CMK (cell line): ENCODE results near the gene DZIP1L.

Experiments used
- DNase-seq: peaks from one replicate; pipeline ENCODE4 v3.0.0-alpha.2; 2010; ENCODE audit warnings: low read depth

DZIP1L gene

DNA sequence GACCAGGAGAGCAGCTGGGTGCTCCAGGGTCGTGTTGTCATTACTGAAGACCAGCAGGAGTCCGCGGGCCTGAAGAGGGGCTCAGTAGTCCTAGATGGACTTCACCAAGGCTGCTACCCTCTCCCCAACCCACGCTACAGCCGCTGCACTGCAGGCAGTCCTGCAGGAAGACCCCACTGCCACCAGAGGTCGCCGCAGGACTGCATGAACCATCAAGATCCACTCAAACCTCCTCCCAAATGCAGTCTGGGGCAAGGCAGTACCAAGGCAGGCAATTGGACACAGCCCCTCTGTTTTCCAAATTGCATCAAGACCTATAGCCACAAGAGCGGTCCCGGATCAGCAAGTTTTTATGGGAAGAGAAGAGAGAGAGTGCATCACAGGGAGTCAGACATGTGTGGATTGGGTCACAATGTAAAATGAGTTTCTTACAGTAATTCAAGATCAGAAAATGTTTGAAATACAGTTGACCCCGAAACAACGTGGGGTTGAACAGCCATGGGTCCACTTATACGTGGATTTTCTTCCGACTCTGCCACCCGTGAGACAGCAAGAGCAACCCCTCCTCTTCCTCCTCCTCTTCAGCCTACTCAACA, 46.7 kb downstream of the DZIP1L start:
- peak; percentile 48 for DNase-seq

DNA sequence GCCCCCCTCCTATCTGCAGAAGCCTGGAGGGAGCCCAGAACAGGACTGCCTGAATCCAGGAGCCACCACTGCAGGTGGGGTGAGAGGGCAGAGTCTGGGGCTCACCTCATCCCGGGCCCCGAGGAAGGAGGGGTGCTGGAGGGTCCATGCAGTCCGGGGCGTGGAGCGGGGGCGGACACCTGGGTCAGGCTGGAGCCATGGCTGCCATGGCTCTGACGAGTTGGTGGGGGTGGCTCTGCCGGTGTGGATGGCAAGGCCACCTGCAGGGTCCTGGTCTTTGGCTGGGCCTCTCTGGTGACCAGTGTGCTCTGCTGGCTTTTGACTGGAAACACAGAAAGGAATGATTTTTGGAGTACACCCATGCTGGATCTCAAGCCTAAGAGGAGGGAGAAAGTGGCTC, 47.4 kb downstream of the DZIP1L start:
- DNase-seq: no peak

DNA sequence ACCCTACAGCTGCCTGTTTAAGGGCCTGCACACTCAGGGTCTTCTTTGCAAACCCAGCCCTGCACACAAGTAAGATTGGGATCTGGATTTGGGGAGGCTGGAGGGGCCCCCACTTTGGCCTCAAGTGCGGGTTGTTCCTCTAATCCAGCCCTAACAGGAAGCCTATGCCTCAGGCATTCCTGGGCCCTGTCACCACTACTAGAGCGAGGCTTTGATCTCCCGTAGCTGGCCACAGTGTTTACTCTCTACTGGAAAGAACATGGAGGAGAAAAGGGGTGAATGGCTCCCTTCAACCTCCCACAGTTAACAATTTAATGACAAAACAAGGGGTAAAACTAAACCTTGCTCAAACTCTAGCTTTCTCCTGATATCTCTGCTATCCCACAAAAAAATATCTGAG, 48.4 kb downstream of the DZIP1L start:
- DNase-seq: no peak

DNA sequence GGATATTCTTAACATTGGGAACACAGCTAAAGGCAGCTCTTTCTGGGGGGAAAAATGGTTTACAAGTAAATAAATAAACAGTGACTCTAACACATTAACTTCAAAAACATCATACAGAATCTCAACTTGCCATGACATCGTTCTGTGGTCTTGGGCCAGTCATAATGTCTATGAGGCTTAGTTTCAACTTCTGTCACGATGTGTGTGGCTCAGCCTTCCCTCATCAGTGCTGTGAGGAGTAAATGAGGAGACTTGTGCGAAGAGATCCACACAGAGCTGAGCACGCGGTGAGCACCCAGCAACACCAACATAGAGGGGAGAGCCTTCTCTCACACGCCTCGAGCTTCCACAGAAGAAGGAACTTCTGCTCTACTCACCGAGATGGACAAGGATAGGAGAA, 49.0 kb downstream of the DZIP1L start:
- no peak for DNase-seq

DNA sequence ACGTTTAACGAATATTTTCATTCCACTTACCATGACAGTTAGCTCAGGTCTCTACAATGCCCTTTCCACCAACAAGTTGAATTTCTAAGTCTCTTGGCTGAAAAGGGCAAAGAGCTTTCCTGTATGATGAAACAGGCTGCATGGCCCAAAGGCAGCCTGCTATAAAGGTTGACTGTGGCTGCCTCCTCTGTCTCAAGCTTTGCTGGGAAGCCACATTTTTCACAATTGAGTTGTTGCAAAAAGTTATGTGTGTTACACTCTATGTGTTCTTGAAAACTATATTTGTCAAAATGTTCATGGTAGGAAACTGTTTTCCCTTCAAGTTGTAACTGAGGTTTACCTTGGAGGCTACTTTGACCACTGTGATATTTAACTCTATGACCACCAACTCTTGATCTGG, 49.5 kb downstream of the DZIP1L start:
- no peak for DNase-seq

DNA sequence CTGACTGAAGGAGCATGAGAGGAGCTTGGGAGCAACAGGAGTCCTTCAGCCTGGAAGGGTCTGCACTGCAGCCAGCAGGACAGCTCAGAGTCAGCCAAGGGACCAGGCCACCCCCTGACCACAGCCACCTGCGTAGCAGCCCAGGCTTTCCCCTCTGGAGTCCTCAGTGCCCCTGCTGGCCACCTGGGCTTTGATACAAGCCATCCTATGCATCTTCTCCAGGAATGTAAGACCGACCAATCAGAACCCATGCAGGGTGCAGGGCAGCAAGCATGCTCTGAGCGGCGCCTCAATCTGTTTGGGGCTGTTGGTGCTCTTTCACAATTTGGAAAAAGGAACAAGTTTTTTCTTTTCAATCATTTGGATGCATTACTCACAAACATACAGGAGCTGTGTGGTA, 52.0 kb downstream of the DZIP1L start:
- no peak for DNase-seq

DNA sequence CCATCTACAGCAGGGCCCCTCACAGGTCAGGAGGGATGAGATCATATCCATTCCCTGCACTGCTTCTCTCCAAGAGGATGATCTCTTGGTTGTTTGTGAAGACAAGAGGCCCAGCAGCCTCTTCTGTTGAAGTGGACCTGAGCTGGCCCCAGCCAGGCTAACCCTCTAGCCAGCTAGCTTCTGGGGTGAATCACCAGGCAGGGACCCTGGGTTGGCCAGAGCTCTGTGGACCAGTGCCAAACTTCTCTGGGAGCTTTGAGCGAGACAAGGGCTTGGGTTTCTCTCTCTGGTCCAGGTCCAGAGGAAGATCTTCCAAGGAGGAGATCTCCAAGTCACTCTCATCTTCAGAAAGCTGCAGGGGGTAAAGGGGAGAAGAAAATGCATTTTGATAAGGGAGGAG, 52.8 kb downstream of the DZIP1L start:
- DNase-seq: no peak

DNA sequence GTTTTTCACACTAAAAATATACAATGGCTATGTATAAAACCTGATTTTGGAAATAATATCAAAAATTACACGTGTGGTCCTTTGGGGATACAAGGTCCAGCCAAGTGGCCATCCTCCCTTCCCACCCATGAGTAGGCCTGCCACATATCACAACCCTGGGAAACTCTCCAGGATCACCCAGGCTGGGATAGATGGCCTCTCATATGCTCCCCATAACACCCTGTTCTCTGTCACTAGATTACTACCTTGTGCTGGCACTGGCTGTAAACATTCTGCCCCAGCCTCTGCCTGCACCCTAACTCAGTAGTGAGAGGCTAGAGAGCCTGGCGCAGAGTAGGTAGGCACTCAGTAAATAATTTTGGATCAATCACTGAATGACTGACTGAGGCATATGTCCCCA, 53.4 kb downstream of the DZIP1L start:
- no peak for DNase-seq

DNA sequence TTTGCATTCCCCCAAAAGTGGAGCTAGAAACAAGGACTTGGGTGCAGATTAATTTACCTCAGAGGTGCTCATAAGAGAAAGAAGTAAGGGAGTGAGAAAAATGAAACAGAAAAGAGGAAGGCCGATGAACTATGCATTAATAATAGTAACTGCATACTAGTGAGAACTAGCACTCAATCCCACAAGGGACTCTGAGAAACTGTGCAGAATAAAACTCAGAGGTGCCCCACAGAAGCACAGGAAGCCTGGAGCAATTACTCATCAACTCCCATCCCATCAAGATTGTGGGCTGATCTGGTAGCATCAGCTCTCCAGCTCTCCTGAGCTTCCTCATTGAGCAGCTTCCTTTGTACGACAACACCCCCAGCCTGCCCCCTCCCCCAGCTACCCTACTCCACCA, 54.6 kb downstream of the DZIP1L start:
- no peak for DNase-seq

DNA sequence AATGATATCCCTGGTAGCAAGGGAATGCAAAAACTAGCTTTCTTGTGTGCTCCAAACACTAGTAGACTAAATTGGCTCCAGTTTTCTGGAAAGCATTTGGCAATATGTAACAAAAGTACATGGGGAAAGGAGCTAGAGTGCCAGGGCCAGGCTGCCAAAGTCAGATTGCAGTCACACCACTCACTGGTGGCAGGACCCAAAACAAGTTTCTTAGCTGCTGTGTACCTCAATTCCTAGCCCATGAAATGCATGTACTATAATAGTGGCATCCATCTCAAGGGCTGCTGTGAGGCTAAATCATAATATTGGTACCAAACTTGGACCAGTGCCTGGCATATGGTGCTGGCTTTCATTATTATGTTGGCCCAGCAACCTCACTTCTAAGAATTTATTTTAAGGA, 56.1 kb downstream of the DZIP1L start:
- DNase-seq: no peak

DNA sequence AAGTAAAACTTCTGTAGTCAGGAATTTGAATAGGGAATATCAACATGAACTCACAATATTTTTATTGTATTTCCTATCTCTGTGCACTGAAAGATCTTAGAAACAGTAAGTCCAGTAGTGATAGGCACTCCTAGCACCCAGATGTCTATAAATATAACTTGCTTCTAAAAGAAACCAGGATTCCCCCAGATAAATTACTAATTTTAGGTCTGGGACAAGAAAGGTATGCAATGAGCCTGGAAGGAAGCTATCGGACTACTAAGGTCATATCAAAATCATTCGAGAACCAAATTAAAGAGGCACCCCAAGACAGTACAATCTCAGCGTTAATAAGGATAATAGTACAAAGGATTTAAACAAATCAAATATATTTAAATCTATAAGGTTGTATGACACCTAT, 58.0 kb downstream of the DZIP1L start:
- DNase-seq: no peak

DNA sequence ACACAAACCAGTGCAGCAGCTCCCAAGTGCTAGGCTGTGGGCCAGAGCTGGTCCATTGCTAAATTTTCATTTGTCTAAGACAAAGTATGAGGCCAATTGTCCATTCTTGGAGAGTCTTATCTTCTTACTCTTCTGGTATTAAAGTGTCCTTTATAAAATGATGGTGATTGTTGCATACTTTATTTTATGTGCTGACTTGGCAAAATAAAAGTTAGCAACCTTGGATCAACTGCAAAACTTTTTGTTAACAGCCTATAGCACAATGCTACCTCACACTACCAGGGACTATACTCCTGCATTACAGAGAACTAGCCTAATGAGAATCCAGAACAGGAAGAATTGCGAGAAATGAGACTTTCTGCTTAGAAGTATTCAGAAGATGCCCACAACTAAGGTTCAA, 61.4 kb downstream of the DZIP1L start:
- DNase-seq: no peak

DNA sequence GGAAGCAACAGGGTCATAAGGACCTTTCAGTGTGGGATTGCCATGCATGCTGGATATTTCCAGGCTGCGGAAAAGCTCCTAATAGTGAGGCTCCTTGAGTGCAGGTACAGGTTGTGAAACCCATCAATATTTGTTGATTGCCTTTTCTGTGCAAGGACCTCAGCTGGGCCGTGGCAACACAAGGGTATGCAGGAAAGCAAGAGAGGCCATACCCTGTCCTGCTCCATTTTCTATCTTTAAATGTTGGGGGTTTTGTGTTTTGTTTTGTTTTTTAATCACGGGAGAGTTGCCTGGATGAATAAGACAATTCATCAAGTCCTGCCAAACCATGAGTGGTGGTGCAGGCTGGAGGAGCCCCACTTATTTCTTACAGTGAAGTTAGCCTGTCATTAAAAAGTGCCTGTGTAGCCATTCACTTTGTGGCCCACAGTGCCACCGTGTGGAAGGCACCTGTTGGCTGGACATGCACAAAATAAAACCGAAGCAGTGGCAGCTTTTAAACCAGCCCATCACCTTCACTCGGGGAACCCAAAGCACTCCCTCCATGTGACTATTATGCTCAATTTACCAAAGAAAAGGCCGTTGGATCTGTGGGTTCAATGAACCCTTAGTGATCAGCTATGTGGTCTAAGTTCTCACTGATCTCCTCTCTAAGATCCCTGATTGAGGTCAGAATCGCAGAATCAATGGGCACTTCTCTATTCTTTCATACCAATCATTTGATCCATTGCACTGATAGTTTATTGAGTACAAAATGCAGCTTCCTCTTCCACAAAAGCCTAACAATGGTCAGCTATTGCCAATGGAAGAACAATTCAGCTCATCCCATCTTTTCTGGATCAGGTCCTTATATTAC, 63.2 kb downstream of the DZIP1L start:
- no peak for DNase-seq

DNA sequence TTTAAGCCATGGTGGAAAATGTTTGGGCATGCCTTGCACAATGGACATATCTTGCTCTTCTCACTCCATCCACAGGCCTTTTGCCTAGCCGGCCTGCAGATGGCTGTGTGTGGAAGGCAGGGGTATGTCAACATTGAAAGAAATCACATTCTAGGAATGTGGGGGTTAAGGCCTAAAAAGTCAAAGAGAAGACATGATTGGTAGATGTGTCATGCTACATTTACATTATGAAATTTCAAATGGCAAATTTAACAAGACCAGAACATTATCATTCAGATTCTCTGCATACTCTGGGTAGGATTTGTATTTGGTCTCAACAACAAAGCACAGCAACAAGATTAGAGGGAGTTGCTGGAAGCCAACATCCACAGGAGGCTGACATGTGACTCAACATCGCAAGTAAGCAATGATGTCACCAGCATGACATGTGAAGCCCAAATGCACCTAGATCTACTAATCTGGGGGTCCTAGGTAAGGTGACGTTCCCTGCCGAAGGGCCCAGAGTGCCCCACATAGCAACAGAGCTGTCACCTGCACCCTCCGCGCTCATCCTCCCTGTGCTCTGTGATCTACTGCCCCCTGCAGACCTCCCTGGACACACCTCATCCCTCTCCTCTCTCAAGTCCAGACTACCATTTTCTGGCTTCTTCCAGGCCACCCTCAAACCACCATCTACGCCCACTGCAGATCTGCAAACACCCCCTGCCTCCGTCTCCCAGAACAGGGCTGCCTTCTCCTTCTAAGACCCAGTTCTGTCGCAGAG, 66.1 kb downstream of the DZIP1L start:
- no peak for DNase-seq

DNA sequence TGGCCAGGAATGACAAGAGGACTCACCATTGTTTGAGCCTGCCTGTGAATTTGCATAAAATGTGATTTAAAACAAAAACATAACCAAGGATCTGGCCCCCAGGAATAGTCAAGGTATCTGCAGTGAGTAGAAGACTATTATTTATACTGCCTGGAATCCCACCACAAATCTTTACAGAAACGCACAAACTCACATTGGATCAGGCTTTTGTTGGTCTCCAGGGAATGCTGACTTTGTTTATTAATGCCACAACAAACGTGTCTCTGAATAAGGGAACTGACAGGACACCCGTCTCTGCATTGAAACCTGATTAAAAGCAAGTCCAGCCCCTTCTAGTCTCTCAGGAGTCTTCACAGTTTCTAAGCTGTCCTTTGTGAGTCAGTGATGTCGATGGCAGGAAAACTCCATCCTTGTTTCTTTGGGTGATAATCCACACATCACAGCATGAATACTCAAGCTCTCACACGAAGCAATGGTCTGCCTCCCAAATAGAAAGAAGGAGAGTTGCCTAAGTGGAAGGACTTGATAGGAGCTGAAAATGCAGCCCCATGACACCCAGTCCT, 67.7 kb downstream of the DZIP1L start:
- no peak for DNase-seq

DNA sequence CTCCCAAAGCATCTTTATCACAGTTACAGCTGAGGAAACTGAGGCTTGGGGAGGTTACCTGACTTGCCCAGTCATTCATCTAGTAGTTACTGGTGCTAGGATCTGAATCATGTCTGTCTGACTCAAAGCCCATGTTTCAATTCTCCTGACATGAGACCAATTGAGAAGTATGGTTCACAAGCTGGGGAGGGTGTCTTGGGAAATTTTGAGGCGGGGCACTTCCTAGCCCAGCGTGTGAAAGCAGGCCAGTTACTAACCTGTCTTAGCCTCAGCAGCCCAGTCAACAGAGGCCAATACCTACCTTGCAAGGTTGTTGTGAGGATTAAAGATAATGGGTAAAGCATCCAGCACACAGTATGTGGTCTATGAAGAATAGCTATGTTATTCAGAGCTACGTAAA, 68.5 kb downstream of the DZIP1L start:
- DNase-seq: no peak

DNA sequence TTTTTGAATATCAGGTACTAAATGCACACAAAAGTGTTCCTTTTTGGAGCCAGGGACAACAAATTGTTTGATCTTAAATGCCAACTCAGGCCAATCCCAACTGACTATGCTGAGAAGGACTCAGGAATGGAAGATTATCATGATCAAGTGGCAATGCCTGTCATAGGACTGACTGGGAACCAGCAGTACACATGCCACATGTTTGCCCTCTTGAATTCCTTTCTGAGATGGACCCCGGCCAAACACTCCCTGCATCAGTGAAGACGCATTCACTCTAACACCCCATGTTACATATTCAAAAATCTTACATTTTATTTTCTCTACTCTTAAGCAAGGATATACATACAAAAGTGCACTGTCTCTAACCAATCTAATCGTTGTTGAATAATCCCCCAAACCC, 69.3 kb downstream of the DZIP1L start:
- no peak for DNase-seq

DNA sequence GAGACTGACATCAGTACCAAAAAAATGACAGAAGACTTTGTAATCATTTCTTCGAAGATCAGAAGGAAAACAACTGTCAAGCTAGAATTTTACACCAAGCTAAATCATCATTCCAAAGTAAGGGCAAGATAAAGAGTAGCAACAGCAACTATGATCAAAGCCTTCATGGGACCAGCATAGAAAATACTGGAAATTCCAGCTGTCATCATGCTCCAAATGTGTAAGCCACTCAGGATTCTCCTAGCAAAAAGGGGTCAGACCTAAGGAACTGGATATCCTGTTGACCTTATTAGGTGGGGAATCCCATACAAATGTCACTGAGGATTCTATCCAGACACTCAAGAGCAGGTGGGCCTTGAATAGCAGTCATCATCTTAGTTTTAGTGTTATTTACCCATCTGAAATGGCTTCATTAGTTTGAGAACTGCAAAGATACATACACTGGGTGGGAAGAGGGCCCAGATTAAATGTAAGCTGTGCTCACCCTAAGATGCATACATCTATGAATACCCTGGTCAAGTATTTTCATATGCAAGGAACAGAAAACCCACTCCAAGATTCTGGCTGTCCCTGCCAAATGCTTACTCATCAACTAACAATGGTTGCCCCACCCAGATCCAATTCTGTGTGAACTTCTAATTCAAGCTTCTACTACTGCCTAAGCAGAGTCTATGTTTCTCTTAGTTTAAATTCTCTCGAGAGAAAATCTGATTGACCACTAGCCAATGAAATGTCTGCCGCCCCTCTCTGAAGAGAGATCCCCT, 72.0 kb downstream of the DZIP1L start:
- no peak for DNase-seq

DNA sequence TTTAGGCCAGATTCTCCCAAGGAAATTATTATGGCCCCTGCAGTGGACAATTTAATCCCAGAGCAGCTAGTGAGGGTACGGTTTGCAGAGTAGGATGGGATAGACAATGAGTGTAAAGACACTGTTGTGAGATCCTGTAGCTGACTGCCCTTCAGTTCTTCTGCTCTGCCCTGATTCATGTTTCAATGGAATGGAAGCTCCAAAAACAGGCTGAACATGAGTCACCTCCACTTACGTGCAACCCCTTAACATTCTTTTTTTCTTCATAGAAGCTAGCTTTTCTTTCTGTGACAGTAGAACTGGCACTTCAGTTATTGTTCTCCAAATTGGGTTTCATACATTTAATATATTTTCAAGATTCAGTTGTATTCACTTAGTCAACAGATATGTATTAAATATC, 73.4 kb downstream of the DZIP1L start:
- DNase-seq: no peak

DNA sequence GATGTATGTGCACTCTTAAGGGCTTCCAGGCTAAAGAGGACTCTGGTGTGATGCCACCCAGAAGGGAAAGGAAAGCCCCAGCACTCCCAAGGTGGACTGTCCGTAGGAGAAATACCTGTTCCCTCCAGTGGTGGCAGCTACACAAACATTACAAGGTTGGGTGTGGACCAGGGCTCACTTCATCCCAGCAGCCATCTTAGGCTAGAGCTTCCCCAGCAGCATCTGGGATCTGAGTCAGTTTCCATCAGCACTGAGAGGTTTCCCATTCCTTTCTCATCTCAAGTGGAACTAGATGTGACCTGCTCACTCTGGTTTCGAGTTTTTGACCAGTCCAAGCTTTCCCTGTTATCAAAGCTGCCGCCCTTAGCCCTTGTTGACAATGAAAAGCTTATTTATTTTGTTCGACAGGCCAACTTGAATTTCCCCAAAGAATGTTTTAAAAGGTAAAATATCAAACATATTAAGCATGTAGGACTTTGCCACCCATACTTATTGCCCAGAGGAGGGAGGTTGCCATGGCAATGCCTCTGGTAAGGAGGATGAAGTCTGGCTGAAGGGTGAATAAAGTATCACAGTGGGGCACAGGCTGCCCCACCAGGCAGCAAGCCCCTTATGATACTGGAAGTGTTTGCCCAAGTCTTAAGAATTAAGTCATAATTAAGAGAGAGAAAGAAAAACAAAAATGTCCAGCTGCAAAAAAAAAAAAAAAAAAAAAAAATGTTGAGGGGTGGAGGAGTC, 76.5 kb downstream of the DZIP1L start:
- DNase-seq: no peak

DNA sequence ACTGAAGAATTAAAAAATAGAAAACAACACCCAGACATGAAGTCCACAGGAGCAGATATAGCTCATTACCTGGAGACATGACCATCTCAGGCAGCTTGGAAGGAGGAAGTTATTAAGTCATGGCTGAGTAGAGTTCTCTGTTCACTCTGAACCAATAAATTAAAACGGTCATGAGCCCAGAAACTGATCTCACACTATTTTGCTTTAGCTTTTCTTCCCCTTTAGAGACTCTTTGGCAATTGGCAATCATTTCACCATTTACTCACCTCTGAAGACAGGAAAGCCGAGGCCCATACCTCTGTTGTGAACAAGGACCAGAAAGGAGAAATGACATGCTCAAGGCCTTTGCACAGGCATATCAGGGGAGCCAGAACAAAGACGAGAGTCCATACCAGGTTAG, 78.8 kb downstream of the DZIP1L start:
- DNase-seq: no peak
